Urinary bladder (tissue), 4 donors: ENCODE measurements around the gene CHD8. TPM values are rescaled to one million over a fixed set of nuclear protein-coding genes. Genes with fewer than 3 reads are reported as not detected.
"Not testable (repeated sequence)": the region's sequence is repeated elsewhere in the genome, so short reads cannot be mapped to it uniquely, and the experiment has no call there.

Experiments
- DNase-seq: peaks from one replicate; pipeline ENCODE4 v3.0.0-alpha.2; 2015; ENCODE audit errors: extremely low spot score
- H3K27ac ChIP-seq: one replicate; pipeline ENCODE4 v1.5.1; 2013; ENCODE audit warnings: low read depth, mild to moderate bottlenecking, moderate library complexity
- H3K36me3 ChIP-seq: one replicate; pipeline ENCODE4 v1.6.1; 2013; ENCODE audit warnings: mild to moderate bottlenecking, moderate library complexity; ENCODE audit not compliant: insufficient read depth
- H3K4me1 ChIP-seq: one replicate; pipeline ENCODE4 v1.6.1; 2013; ENCODE audit warnings: mild to moderate bottlenecking, moderate library complexity; ENCODE audit not compliant: insufficient read depth
- H3K4me3 ChIP-seq: one replicate; pipeline ENCODE4 v1.5.1; 2013; ENCODE audit warnings: low read depth, low read length
- WGBS: extraction: QIAGEN DNeasy Blood & Tissue Kit; methylation state at CpG from one replicate; pipeline ENCODE4 v1.1.7; 2013; 5-methylcytosine and 5-hydroxymethylcytosine counted together
- polyA plus RNA-seq: library from polyadenylated mRNA; stranded (reverse); fragments of 200-250 nt; gene quantifications from one replicate; pipeline ENCODE4 v1.2.3, GENCODE V29; 2013
- total RNA-seq: library from RNA; depleted of rRNA; stranded (reverse); fragments of >200 nt; gene quantifications from one replicate; pipeline ENCODE4 v1.2.3, GENCODE V29; 2014
- donor health status: healthy with polysubstance abuse.
- donor health status: healthy.

Gene CHD8
- total and polyA plus RNA-seq, 2 donors, result 29.9 to 65.3 TPM

- Histone ChIP-seq H3K4me1 (no peaks in the 10 kb centered on the region), H3K36me3 (peaks cover 5% of the 10 kb centered on the region), H3K27ac (no peak overlapping the region), H3K4me3 (no peak overlapping the region)
- WGBS, result 65% methylated on average over 1 of the region's 1 CpG
- DNase-seq, result no peak
Measured at GRCh38 chr14:21467616-21468015, 11.7 kb upstream of the CHD8 start.

GRCh38 chr14:21455592-21455911, 371 bp downstream of the CHD8 start:
- WGBS, result under 1% methylated on average over 17 of the region's 17 CpGs
- Histone ChIP-seq H3K36me3 (no peaks in the 10 kb centered on the region), H3K27ac (peak overlapping the region; percentile 59), H3K4me1 (peaks cover 2% of the 10 kb centered on the region), H3K4me3 (peak overlapping the region; percentile 84)
- no peak for DNase-seq

- Histone ChIP-seq H3K4me3 (peak overlapping the region; percentile 84), H3K36me3 (no peaks in the 10 kb centered on the region), H3K4me1 (peaks cover 2% of the 10 kb centered on the region), H3K27ac (no peak overlapping the region)
- no peak for DNase-seq
- 25% methylated on average over 15 of the region's 15 CpGs for WGBS
Measured at GRCh38 chr14:21454843-21455544, 929 bp downstream of the CHD8 start.

- Histone ChIP-seq H3K36me3 (peaks cover 2% of the 10 kb centered on the region), H3K4me3 (no peak overlapping the region), H3K4me1 (peaks cover 2% of the 10 kb centered on the region), H3K27ac (no peak overlapping the region)
- 87% methylated on average over 1 of the region's 1 CpG for WGBS
- DNase-seq, result no peak
Measured at GRCh38 chr14:21449899-21450216, 6.1 kb downstream of the CHD8 start.

- not testable (repeated sequence) for H3K27ac ChIP-seq, H3K4me1 ChIP-seq, DNase-seq, H3K36me3 ChIP-seq, H3K4me3 ChIP-seq
- 75% methylated on average over 1 of the region's 1 CpG for WGBS
Measured at GRCh38 chr14:21442657-21443056, 13.3 kb downstream of the CHD8 start.

GRCh38 chr14:21440859-21441258, 15.1 kb downstream of the CHD8 start:
- no peak overlapping the region for H3K4me3 ChIP-seq
- no peak overlapping the region for H3K27ac ChIP-seq
- no peak for DNase-seq
- peaks cover 2% of the 10 kb centered on the region for H3K36me3 ChIP-seq
- H3K4me1 ChIP-seq, result no peaks in the 10 kb centered on the region

- peak overlapping the region; percentile 81 for H3K27ac ChIP-seq
- H3K4me1 ChIP-seq, result peaks cover 3% of the 10 kb centered on the region
- H3K4me3 ChIP-seq, result peak overlapping the region; percentile 97
- peak; percentile 99 for DNase-seq
- 3% methylated on average over 33 of the region's 33 CpGs for WGBS
- no peaks in the 10 kb centered on the region for H3K36me3 ChIP-seq
Measured at GRCh38 chr14:21437063-21437901, 18.6 kb downstream of the CHD8 start.

- peaks cover 3% of the 10 kb centered on the region for H3K4me1 ChIP-seq
- H3K36me3 ChIP-seq, result no peaks in the 10 kb centered on the region
- peak overlapping the region; percentile 81 for H3K27ac ChIP-seq
- DNase-seq, result no peak
- under 1% methylated on average over 11 of the region's 11 CpGs for WGBS
- H3K4me3 ChIP-seq, result peak overlapping the region; percentile 97
Measured at GRCh38 chr14:21436567-21437062, 19.3 kb downstream of the CHD8 start.

GRCh38 chr14:21431126-21431525, 24.8 kb downstream of the CHD8 start:
- peaks cover 6% of the 10 kb centered on the region for H3K36me3 ChIP-seq
- 96% methylated on average over 2 of the region's 2 CpGs for WGBS
- H3K27ac ChIP-seq, result no peak overlapping the region
- H3K4me1 ChIP-seq, result peaks cover 3% of the 10 kb centered on the region
- H3K4me3 ChIP-seq, result no peak overlapping the region
- no peak for DNase-seq

GRCh38 chr14:21428930-21429329, 27.0 kb downstream of the CHD8 start:
- H3K4me1 ChIP-seq, result no peaks in the 10 kb centered on the region
- WGBS, result 94% methylated on average over 4 of the region's 4 CpGs
- DNase-seq, result no peak
- no peak overlapping the region for H3K27ac ChIP-seq
- H3K4me3 ChIP-seq, result no peak overlapping the region
- peaks cover 9% of the 10 kb centered on the region for H3K36me3 ChIP-seq

- no peak overlapping the region for H3K27ac ChIP-seq
- peaks cover 12% of the 10 kb centered on the region for H3K36me3 ChIP-seq
- H3K4me1 ChIP-seq, result no peaks in the 10 kb centered on the region
- DNase-seq, result no peak
- no peak overlapping the region for H3K4me3 ChIP-seq
- 97% methylated on average over 1 of the region's 1 CpG for WGBS
Measured at GRCh38 chr14:21426692-21427091, 29.2 kb downstream of the CHD8 start.

GRCh38 chr14:21419528-21419927, 36.4 kb downstream of the CHD8 start:
- Histone ChIP-seq H3K4me1 (no peaks in the 10 kb centered on the region), H3K4me3 (no peak overlapping the region), H3K27ac (no peak overlapping the region), H3K36me3 (peaks cover 10% of the 10 kb centered on the region)
- no peak for DNase-seq
- 93% methylated on average over 5 of the region's 5 CpGs for WGBS

GRCh38 chr14:21415329-21415728, 40.6 kb downstream of the CHD8 start:
- 96% methylated on average over 4 of the region's 4 CpGs for WGBS
- no peak overlapping the region for H3K4me3 ChIP-seq
- peaks cover 12% of the 10 kb centered on the region for H3K36me3 ChIP-seq
- no peak for DNase-seq
- no peaks in the 10 kb centered on the region for H3K4me1 ChIP-seq
- H3K27ac ChIP-seq, result no peak overlapping the region

GRCh38 chr14:21414137-21414631, 41.7 kb downstream of the CHD8 start:
- H3K4me1 ChIP-seq, result no peaks in the 10 kb centered on the region
- H3K36me3 ChIP-seq, result peaks cover 8% of the 10 kb centered on the region
- 94% methylated on average over 1 of the region's 1 CpG for WGBS
- H3K27ac ChIP-seq, result no peak overlapping the region
- H3K4me3 ChIP-seq, result no peak overlapping the region
- DNase-seq, result no peak
